Amniotic epithelial cell (primary cell): ENCODE measurements around the gene SLC35D3.
"Not testable (repeated sequence)": the region's sequence is repeated elsewhere in the genome, so short reads cannot be mapped to it uniquely, and the experiment has no call there.

ENCODE experiments used
- DNase-seq: peaks from one replicate; pipeline ENCODE4 v3.0.0-alpha.2; 2010; ENCODE audit warnings: low read depth

Gene SLC35D3

DNA sequence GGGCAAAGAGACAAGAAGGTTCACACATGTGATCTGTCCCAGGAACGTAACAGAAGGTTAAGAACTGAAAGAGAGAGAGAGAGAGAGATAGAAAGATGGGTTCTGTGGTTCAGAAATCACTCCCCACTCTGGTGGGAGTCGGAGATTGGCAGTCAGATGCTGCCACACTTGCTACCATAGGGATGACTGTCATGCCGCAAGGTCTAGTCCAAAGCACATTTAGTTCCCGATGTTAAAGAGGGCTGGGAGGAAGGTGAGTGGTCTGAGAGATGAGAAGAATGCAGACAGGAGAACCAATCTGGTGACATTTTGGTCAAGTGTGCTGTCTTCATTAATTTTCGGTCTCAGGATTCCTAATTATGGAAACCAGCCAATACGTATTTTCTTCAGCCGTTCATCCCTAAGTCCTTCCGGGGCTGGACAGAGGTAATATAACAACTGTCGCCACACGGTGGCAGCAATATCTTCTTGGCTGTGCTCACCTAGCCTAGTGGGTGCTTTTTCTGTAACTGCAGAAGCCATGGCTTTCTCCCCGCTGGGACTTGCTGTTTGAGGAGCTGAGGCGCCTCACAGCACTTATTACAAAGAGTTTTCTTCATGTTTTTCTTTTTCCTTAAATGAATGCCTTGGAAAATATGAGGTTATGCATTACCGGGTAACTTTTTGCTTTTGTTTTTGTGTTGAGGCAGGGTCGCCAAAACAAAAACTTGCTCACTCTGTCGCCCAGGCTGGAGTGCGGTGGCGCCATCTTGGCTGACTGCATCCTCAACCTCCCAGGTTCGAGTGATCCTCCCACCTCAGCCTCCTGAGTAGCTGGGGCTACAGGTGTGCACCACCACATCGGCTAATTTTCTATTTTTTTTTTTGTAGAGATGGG is 46.0 kb downstream of the SLC35D3 start:
- DNase-seq = peak; percentile 63

DNA sequence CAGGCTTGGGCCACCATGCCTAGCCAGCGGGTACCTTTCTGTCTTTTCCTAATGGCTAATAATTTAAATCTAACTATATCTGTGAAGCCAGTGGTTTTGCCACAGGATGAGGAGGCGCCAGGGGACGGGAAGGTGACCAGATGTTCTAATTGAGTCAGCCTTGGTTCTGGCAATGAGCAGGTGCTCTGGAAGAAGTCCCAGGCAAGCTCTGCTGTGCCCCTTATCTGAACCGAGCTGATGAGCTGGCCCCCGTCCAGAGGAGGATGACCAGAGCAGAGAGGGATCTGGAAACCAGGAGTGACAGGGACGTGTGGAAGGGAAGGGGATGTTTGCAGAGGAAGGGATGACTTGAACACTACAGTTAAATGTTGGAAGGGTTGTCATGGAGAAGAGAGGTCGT is 46.7 kb downstream of the SLC35D3 start:
- DNase-seq = no peak

DNA sequence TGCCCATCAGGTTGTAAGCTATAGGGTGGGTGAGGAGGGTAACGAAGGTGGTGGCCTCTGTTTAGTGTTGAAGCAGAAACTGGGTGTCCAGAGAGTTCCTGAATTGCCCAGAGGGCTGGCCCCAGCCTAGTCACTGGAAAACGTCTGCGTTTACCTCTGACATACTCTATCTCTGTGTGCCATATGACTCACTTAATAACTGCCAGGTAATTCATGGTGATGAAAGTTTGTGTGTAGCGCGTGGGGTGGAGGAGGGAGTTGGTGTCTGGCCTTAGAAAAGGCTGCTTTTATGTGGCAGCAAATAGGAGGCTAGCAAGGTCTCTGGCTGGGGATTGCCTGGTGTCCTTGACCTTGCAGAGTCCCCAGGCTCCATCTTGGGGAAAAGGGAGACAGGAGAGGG is 47.3 kb downstream of the SLC35D3 start:
- DNase-seq = peak; percentile 27

DNA sequence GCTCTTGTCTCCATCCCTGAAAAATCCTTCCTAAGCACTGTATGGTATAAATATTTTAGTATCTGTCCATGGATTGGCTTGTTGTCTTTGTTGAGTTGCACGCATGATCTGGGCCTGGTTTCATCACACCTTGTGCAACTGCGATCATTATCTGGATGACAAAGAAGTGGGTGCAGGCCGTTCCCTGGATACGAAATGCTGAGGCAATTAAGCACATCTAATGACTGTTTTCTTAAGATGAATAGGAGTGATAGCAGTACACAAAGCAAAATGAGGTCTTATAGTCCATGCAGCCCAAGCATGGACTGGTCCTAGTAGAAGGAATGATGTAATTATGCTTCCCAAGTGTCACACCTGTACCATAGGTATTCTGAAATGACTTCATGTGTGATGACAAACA is 47.8 kb downstream of the SLC35D3 start:
- DNase-seq = peak; percentile 76

DNA sequence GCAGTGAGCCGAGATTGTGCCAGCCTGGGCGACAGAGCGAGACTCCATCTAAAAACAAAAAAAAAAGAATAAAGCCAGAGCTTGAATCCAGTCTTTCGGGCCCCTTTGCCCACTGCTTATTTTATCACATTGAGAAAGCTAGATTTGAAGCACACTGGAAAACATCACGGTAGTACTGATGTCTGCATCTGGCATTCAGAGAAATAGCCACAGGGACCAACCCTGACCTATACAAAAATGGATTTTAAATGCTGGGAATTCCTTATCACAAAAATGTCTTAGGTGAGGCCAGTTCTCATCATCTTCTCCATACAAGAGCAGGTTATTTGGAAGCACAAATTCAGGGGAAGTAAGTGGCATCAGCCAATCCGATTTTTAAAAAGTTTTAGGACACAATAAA is 49.5 kb downstream of the SLC35D3 start:
- DNase-seq = no peak

DNA sequence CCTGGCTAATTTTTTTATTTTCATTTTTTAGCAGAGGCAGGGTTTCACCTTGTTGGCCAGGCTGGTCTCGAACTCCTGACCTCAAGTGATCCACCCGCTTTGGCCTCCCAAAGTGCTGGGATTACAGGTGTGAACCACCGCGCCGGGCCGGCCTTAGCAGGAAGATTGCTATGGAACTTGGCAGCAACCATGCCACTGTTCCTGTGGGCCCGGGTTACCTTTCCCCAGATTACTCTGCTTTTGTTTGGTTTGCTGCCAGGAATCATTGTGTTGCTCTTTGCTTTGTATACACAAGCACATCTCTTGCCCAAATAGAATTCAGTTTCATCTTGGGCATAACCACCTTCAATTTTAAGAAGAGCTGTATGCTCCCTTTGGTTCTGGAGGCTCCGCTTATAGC is 51.7 kb downstream of the SLC35D3 start:
- not testable (repeated sequence) for DNase-seq
